PFSK-1 (cell line): Measurements from ENCODE around the gene NDUFS5. TPM values are rescaled to one million over a fixed set of nuclear protein-coding genes. Genes with fewer than 3 reads are reported as not detected.
A peak's percentile ranks its signal among the peaks of the same experiment; 100 is the strongest.

ENCODE experiments used
- FOXP2 ChIP-seq: optimal IDR thresholded peaks from 2 replicates; pipeline ENCODE3; 2011; ENCODE audit warnings: borderline replicate concordance, control low read depth, inconsistent platforms; ENCODE audit not compliant: insufficient read depth; ENCODE audit errors: extremely low read length, extremely low read depth
- POLR2AphosphoS5 ChIP-seq: IDR thresholded peaks from 2 replicates; pipeline ENCODE4 v1.6.1; 2012; ENCODE audit warnings: low read depth, mild to moderate bottlenecking, control low read depth, low read length, moderate library complexity
- SIN3A ChIP-seq: IDR thresholded peaks from 2 replicates; pipeline ENCODE4 v1.6.1; 2012; ENCODE audit warnings: mild to moderate bottlenecking, low read length, moderate library complexity, borderline replicate concordance; ENCODE audit not compliant: insufficient read depth
- TAF1 ChIP-seq: IDR thresholded peaks from 2 replicates; pipeline ENCODE4 v1.6.1; 2012; ENCODE audit warnings: low read length, control low read depth, borderline replicate concordance; ENCODE audit not compliant: insufficient read depth
- polyA plus RNA-seq: library from polyadenylated mRNA; unstranded; fragments of >200 nt; gene quantifications from one replicate; pipeline ENCODE4 v1.2.1, GENCODE V29; 2012; ENCODE audit warnings: low read depth, missing spikeins; ENCODE audit not compliant: insufficient read length
- TF ChIP-seq, protein P1 (sequence below), 2 experiments: IDR thresholded peaks; 2 replicates each; pipeline versions ENCODE4 v1.6.1 to v1.8.0; 2011 to 2012; ENCODE audit warnings: low read depth in 2 of 2, low read length in 2 of 2, control low read depth in 1 of 2, inconsistent platforms in 1 of 2, mild to moderate bottlenecking in 1 of 2, moderate library complexity in 1 of 2; ENCODE audit not compliant: insufficient read depth in 1 of 2

The NDUFS5 gene
- polyA plus RNA-seq, result 222 TPM

GRCh38 chr1:39026051-39026865 is at the start of gene NDUFS5:
TSS of gene NDUFS5 (plus strand) at chr1:39026350. CDS start at chr1:39028725, 2,375 bp downstream.
- peak; percentile 52 for TF ChIP-seq FOXP2
- TF ChIP-seq TAF1, result peak; percentile 78; the same call in 1 of the 2 replicates
- peak; percentile 94 for TF ChIP-seq POLR2AphosphoS5
- TF ChIP-seq SIN3A, result no peak
- TF ChIP-seq, protein P1, sequence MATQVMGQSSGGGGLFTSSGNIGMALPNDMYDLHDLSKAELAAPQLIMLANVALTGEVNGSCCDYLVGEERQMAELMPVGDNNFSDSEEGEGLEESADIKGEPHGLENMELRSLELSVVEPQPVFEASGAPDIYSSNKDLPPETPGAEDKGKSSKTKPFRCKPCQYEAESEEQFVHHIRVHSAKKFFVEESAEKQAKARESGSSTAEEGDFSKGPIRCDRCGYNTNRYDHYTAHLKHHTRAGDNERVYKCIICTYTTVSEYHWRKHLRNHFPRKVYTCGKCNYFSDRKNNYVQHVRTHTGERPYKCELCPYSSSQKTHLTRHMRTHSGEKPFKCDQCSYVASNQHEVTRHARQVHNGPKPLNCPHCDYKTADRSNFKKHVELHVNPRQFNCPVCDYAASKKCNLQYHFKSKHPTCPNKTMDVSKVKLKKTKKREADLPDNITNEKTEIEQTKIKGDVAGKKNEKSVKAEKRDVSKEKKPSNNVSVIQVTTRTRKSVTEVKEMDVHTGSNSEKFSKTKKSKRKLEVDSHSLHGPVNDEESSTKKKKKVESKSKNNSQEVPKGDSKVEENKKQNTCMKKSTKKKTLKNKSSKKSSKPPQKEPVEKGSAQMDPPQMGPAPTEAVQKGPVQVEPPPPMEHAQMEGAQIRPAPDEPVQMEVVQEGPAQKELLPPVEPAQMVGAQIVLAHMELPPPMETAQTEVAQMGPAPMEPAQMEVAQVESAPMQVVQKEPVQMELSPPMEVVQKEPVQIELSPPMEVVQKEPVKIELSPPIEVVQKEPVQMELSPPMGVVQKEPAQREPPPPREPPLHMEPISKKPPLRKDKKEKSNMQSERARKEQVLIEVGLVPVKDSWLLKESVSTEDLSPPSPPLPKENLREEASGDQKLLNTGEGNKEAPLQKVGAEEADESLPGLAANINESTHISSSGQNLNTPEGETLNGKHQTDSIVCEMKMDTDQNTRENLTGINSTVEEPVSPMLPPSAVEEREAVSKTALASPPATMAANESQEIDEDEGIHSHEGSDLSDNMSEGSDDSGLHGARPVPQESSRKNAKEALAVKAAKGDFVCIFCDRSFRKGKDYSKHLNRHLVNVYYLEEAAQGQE (IDR thresholded peaks at IDR 0.05; ENCODE audit: insufficient read depth in 1 of 2, low read depth in 2 of 2, low read length in 2 of 2), result peak in 1 of 2 experiments; percentile 11; a peak in 1 of 4 replicates

DNA sequence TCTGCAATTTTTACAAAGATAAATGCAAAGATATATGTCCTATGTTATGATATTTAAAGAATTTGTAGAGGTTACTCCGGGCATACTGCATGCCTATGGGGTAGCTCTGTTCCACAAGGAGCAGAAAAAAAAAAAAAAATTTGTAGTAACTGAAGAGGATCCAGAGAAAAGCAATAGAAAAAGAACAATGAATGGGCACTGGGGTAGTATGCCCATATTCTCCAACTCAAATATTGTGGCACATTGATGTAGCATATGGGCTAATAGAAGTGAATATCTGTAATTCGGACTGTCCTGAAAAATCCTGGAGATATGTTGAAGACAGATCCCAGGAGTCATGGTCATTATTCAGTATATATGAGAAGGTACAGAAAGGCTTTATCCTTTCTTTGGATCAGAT is 36.2 kb upstream of the NDUFS5 start:
- TF ChIP-seq SIN3A, result no peak
- TF ChIP-seq, protein P1 (IDR thresholded peaks at IDR 0.05; ENCODE audit: insufficient read depth in 1 of 2, low read depth in 2 of 2, low read length in 2 of 2), result no peak
- no peak for TF ChIP-seq POLR2AphosphoS5
- no peak for TF ChIP-seq FOXP2
- TF ChIP-seq TAF1, result no peak

DNA sequence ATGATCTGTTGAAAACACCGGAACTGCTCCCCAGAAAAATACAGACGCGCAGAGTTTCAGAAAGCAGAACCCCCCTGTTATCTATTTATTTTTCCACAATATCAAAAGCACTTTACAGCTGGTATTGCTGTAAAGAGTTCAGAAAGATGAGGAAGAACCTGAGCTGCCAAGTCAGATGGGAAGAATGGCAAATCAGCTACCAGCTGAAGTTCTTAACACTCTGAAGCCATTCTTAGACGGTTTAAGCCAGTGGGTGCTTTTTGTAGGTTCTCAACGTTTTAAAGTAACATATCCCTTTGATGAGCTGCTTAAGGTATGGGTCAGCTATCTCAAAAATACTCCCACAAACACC is 35.8 kb upstream of the NDUFS5 start:
- TF ChIP-seq FOXP2 (no peak), TAF1 (no peak)

DNA sequence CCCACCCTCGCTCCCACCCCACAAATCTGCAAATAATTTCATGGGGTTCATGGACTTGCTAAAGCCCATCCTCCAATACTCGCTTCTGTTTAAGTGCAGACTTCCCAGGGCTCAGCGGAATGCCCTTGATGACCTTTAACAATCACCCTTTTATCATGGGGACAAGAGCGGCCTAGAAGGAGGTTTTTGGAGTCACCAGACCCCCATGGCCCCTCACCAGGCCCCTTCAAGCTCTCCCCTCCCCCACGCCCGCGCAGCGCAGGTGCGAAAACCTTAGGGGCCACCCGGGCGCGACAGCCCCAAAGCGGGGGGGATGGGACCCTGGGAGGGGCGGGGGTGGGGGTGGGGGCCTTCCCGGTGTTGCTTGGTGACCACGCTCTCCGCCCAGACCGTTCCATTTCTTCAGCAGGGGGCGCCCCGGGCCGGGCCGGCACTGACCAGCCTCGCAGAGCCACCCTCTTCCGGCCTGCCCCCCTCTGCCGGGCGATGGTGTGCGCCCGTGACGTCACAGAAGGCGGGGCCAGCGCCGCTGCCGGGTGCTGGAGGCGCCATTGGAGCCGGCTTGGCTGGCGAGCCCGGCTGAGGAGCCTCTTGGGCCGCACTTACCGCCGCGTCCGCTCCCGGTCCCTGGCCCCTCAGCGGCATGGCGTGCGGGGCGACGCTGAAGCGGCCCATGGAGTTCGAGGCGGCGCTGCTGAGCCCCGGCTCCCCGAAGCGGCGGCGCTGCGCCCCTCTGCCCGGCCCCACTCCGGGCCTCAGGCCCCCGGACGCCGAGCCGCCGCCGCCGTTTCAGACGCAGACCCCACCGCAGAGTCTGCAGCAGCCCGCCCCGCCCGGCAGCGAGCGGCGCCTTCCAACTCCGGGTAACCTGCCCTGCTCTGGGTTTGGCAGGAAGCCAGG is 35.2 kb upstream of the NDUFS5 start, which contains the start of gene AKIRIN1:
Gene AKIRIN1 (plus strand): TSS at position 539 of the 900 bp plus-strand sequence. CDS start 105 bp downstream, at position 644.
- TF ChIP-seq SIN3A (no peak; the same call in 1 of the 2 replicates), FOXP2 (peak; percentile 81), TAF1 (peak; percentile 91), POLR2AphosphoS5 (peak; percentile 91)
- TF ChIP-seq, protein P1 (IDR thresholded peaks at IDR 0.05; ENCODE audit: insufficient read depth in 1 of 2, low read depth in 2 of 2, low read length in 2 of 2), result 0 out of 4 replicates have a peak, but pooled peaks of 1 of the 2 experiments have one; percentile 4

DNA sequence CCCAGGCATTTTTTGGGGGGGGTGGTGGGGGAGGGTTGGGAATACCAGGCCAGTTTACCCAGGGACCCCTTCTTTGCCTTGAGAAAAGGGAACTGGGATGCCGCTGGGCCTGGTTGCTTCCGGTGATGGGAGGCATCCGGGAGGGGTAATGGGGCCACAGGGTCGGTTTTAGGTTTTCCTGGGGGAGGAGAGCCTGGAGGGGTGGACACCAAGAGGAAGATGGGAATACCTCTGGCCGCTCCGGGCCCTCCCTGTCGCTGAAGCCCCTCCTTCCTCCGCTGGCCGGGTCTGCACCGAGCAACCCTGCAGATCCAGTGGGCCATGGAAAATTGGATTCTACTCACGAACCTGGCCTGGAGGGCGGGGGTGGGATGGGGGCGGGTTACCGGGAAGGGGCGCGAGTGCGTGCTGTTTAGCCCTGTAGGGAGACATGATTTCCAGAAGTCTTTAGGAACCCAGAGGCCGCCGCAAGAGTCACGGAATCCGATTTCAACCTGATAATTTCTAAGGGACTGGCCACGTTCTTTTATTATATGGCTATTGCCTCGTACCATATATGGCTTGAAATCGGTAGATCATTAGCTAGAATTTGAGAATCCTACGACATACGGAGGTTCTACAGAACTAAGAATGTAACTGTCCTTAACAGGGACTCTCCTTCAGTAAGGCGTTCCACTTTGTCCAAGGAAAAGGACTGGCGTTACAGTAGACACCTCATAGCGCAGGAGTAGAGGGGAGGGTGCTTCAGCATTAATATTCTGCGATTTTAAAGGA is 34.3 kb upstream of the NDUFS5 start:
- TF ChIP-seq TAF1, result no peak
- TF ChIP-seq, protein P1 (IDR thresholded peaks at IDR 0.05; ENCODE audit: insufficient read depth in 1 of 2, low read depth in 2 of 2, low read length in 2 of 2), result no peak
- TF ChIP-seq FOXP2, result no peak
- no peak for TF ChIP-seq SIN3A
- no peak for TF ChIP-seq POLR2AphosphoS5
